PC-9 (cell line): ENCODE results near the gene RPAP2. TPM values are rescaled to one million over a fixed set of nuclear protein-coding genes. Genes with fewer than 3 reads are reported as not detected.

ENCODE experiments used
- BruUV-seq: library from RNA; stranded (reverse); fragments of 400-500 nt; replicated peaks from 2 replicates; lab custom pipeline; 2021; lab: Mats Ljungman, UMichigan
- CTCF ChIA-PET: fragments of 300-600 bp; sonication (Branson Sonifier 250); formaldehyde crosslinking; loops from one replicate; lab custom pipeline; 2022; ENCODE audit warnings: antibody characterized with exemption; lab: Charles Lee
- POLR2A ChIA-PET: fragments of 300-600 bp; sonication (Branson Sonifier 250); formaldehyde crosslinking; loops from one replicate; lab custom pipeline; 2022; ENCODE audit warnings: antibody characterized with exemption; ENCODE audit not compliant: unreplicated experiment; lab: Charles Lee
- DNase-seq, 2 experiments: peaks; one replicate each; pipeline versions ENCODE4 v3.0.0 to v3.0.0-alpha.2; 2015 to 2022; ENCODE audit warnings: mixed read lengths in 1 of 2
- H2AFZ ChIP-seq: fragments of 200-600 bp; sonication (generic); 2 replicates; pipeline ENCODE4 v1.8.1; 2017; ENCODE audit warnings: antibody characterized with exemption
- H3F3A ChIP-seq: fragments of 200-600 bp; sonication (generic); 2 replicates; pipeline ENCODE4 v1.8.1; 2017; ENCODE audit warnings: antibody characterized with exemption, mild to moderate bottlenecking, low read depth; ENCODE audit not compliant: insufficient read depth
- H3K27ac ChIP-seq: fragments of 200-600 bp; sonication (generic); 2 replicates; pipeline ENCODE4 v1.6.1; 2016; ENCODE audit warnings: mixed run types
- H3K27me3 ChIP-seq: fragments of 200-600 bp; sonication (generic); 2 replicates; pipeline ENCODE4 v1.6.1; 2016; ENCODE audit warnings: low read depth, mixed run types; ENCODE audit not compliant: insufficient read depth
- H3K36me3 ChIP-seq: fragments of 200-600 bp; sonication (generic); 2 replicates; pipeline ENCODE4 v1.6.1; 2016; ENCODE audit warnings: low read depth, mixed run types
- H3K4me1 ChIP-seq: fragments of 200-600 bp; sonication (generic); replicated peaks from 2 replicates; pipeline ENCODE4 v1.6.1; 2016; ENCODE audit warnings: mixed run types; ENCODE audit not compliant: insufficient read depth
- H3K4me2 ChIP-seq: fragments of 200-600 bp; sonication (generic); 2 replicates; pipeline ENCODE4 v1.6.1; 2017; ENCODE audit warnings: mixed run types
- H3K4me3 ChIP-seq: fragments of 200-600 bp; sonication (generic); 2 replicates; pipeline ENCODE4 v1.6.1; 2016; ENCODE audit warnings: mixed run types
- H3K79me2 ChIP-seq: fragments of 200-600 bp; sonication (generic); 2 replicates; pipeline ENCODE4 v1.6.1; 2017; ENCODE audit warnings: low read depth, mixed run types
- H3K9me2 ChIP-seq: fragments of 200-600 bp; sonication (generic); 2 replicates; pipeline ENCODE4 v1.8.1; 2017; ENCODE audit warnings: mild to moderate bottlenecking; ENCODE audit not compliant: insufficient read depth
- H3K9me3 ChIP-seq: fragments of 200-600 bp; sonication (generic); 2 replicates; pipeline ENCODE4 v1.8.1; 2016; ENCODE audit warnings: low read depth; ENCODE audit not compliant: insufficient read depth
- H4K20me1 ChIP-seq: fragments of 200-600 bp; sonication (generic); 2 replicates; pipeline ENCODE4 v1.8.1; 2017; ENCODE audit not compliant: insufficient read depth
- CTCF ChIP-seq: fragments of 200-600 bp; sonication (generic); conservative IDR thresholded peaks from 2 replicates; pipeline ENCODE4 v1.6.1; 2017; ENCODE audit warnings: mixed run types, antibody characterized with exemption, mild to moderate bottlenecking, moderate library complexity
- EZH2 ChIP-seq: fragments of 200-600 bp; sonication (generic); IDR thresholded peaks from 2 replicates; pipeline ENCODE4 v1.8.0; 2017; ENCODE audit warnings: antibody characterized with exemption, low read depth
- intact Hi-C: fragments of 100-400 bp; cut with micrococcal nuclease; formaldehyde crosslinking; loops from one replicate; pipeline ENCODE4 v1.10.0; 2022; ENCODE audit not compliant: unreplicated experiment
- total RNA-seq: library from RNA; stranded (reverse); gene quantifications from 2 replicates; pipeline ENCODE4 v1.2.3, GENCODE V29; 2021

Gene RPAP2
- total RNA-seq, 1 experiment from 2014 or later = 20.3 TPM

GRCh38 chr1:92333668-92334067 is 34.8 kb downstream of the RPAP2 start:
- Histone ChIP-seq H4K20me1 (no peaks in the 10 kb centered on the region), H3K79me2 (no peaks in the 10 kb centered on the region), H3K9me2 (no peaks in the 10 kb centered on the region; the same call in 1 of the 2 replicates), H3K27me3 (no peaks in the 10 kb centered on the region), H3K9me3 (no peaks in the 10 kb centered on the region; the same call in 1 of the 2 replicates), H3K4me2 (no peak overlapping the region), H3F3A (peaks cover 4% of the 10 kb centered on the region; the same call in 1 of the 2 replicates), H2AFZ (no peak overlapping the region), H3K4me3 (no peak overlapping the region), H3K4me1 (peaks cover 11% of the 10 kb centered on the region), H3K36me3 (peaks cover 26% of the 10 kb centered on the region), H3K27ac (no peak overlapping the region)
- DNase-seq = no peak
- ChIA-PET POLR2A (no interaction called here), CTCF (no interaction called here)
- no TSS peak for BruUV-seq
- intact Hi-C loops = no loop called here
- no peak for TF ChIP-seq EZH2
- TF ChIP-seq CTCF = no peak

- no peak overlapping the region for H3K4me2 ChIP-seq
- H3K27me3 ChIP-seq = no peaks in the 10 kb centered on the region
- H3K27ac ChIP-seq = no peak overlapping the region
- H3K9me2 ChIP-seq = no peaks in the 10 kb centered on the region
- no peak for DNase-seq
- TF ChIP-seq CTCF (no peak), EZH2 (no peak)
- H3F3A ChIP-seq = no peaks in the 10 kb centered on the region
- no TSS peak for BruUV-seq
- H4K20me1 ChIP-seq = no peaks in the 10 kb centered on the region
- no peaks in the 10 kb centered on the region for H3K79me2 ChIP-seq
- POLR2A ChIA-PET = no interaction called here
- H3K4me1 ChIP-seq = no peaks in the 10 kb centered on the region
- intact Hi-C loops = no loop called here
- H3K9me3 ChIP-seq = no peaks in the 10 kb centered on the region
- no peak overlapping the region for H3K4me3 ChIP-seq
- H2AFZ ChIP-seq = no peak overlapping the region
- peaks cover 22% of the 10 kb centered on the region for H3K36me3 ChIP-seq
- CTCF ChIA-PET = no interaction called here
Observed at GRCh38 chr1:92340154-92340553, 41.3 kb downstream of the RPAP2 start.

- POLR2A ChIA-PET = no interaction called here
- CTCF ChIA-PET = no interaction called here
- no peaks in the 10 kb centered on the region for H3K9me3 ChIP-seq
- no peak for TF ChIP-seq CTCF
- TF ChIP-seq EZH2 = no peak
- H3K27ac ChIP-seq = no peak overlapping the region
- DNase-seq = no peak
- no TSS peak for BruUV-seq
- no peaks in the 10 kb centered on the region for H3F3A ChIP-seq
- H3K9me2 ChIP-seq = no peaks in the 10 kb centered on the region
- intact Hi-C loops = no loop called here
- no peak overlapping the region for H3K4me3 ChIP-seq
- no peak overlapping the region for H3K4me2 ChIP-seq
- no peaks in the 10 kb centered on the region for H3K79me2 ChIP-seq
- no peak overlapping the region for H2AFZ ChIP-seq
- peaks cover 22% of the 10 kb centered on the region for H3K36me3 ChIP-seq
- H4K20me1 ChIP-seq = no peaks in the 10 kb centered on the region
- no peaks in the 10 kb centered on the region for H3K4me1 ChIP-seq
- H3K27me3 ChIP-seq = no peaks in the 10 kb centered on the region
Observed at GRCh38 chr1:92342401-92342800, 43.5 kb downstream of the RPAP2 start.
